Left kidney (tissue), 8 donors: ENCODE results near the gene TBC1D3K. TPM values are rescaled to one million over a fixed set of nuclear protein-coding genes. Genes with fewer than 3 reads are reported as not detected.
"Not testable (repeated sequence)": the region's sequence is repeated elsewhere in the genome, so short reads cannot be mapped to it uniquely, and the experiment has no call there.

Source experiments
- DNase-seq: peaks from one replicate; pipeline ENCODE4 v3.0.0-alpha.2; 2013
- long read RNA-seq, 8 donors: transcript quantifications; one replicate each; lab custom pipeline, GENCODE V29; 2026
- polyA plus RNA-seq: library from polyadenylated mRNA; unstranded; fragments of 120-200 nt; gene quantifications from one replicate; pipeline ENCODE4 v1.2.1, GENCODE V29; 2013; ENCODE audit not compliant: insufficient read length

TBC1D3K gene
- polyA plus RNA-seq: 1.1 TPM
- long read RNA-seq, donor 1, partial matches to known transcripts: 11 of 11 reads
- long read RNA-seq, donor 1, other reads (novel, unspliced or antisense): 0 of 11 reads
- long read RNA-seq, donor 2: 0 reads
- long read RNA-seq, donor 3: 0 reads
- long read RNA-seq, donor 4: 0 reads
- long read RNA-seq, donor 5, partial matches to known transcripts: 6 of 6 reads
- long read RNA-seq, donor 5, other reads (novel, unspliced or antisense): 0 of 6 reads
- long read RNA-seq, donor 6: 0 reads
- long read RNA-seq, donor 7: 0 reads
- long read RNA-seq, donor 8: 0 reads

GRCh38 chr17:37924115-37924514, at the start of gene TBC1D3K:
TBC1D3K (plus strand) TSS chr17:37924415; CDS start chr17:37926000, 1,585 bp downstream.
- not testable (repeated sequence) for DNase-seq

- no peak for DNase-seq
Measured at GRCh38 chr17:37884516-37884915, 39.7 kb upstream of the TBC1D3K start.

GRCh38 chr17:37885136-37885535, 39.1 kb upstream of the TBC1D3K start:
- no peak for DNase-seq

GRCh38 chr17:37888881-37889280, 35.3 kb upstream of the TBC1D3K start:
- DNase-seq: no peak

- not testable (repeated sequence) for DNase-seq
Measured at GRCh38 chr17:37896961-37897360, 27.3 kb upstream of the TBC1D3K start.

Other genes with a start within 250 kb of the TBC1D3K start
- gene HNF1B, start 179.4 kb upstream of the TBC1D3K start, polyA plus RNA-seq: 114 TPM
- 29.6 TPM for gene TBC1D3L, start 64.6 kb downstream of the TBC1D3K start, polyA plus RNA-seq
- gene TBC1D3D, start 79.6 kb downstream of the TBC1D3K start, polyA plus RNA-seq: 3.1 TPM
- gene TBC1D3C, start 144.2 kb downstream of the TBC1D3K start, polyA plus RNA-seq: not detected
- not detected for gene TBC1D3E, start 203.5 kb downstream of the TBC1D3K start, polyA plus RNA-seq